ENCODE results near the gene RPL37.

- TF ChIP-seq CTCF (IDR thresholded peaks at IDR 0.05), result no peak
- TF ChIP-seq TCF7L2 (IDR thresholded peaks at IDR 0.05; ENCODE audit: low read depth, low read length), result no peak
- no peak for TF ChIP-seq REST (IDR thresholded peaks at IDR 0.05; ENCODE audit: insufficient read depth in 1 of 2, low read depth in 2 of 2, low read length in 1 of 2)
Measured at GRCh38 chr5:40844565-40844964, 9.5 kb upstream of the RPL37 start.
